ENCODE data around the gene RIOX2.
A peak's percentile ranks its signal among the peaks of the same experiment; 100 is the strongest.

The RIOX2 gene

GRCh38 chr3:97990624-97991292 lies 18.5 kb upstream of the RIOX2 start:
- DNase-seq (ENCODE audit: low read depth) = no peak

- no peak for DNase-seq (ENCODE audit: low read depth)
These were observed 16.7 kb upstream of the RIOX2 start for GRCh38 chr3:97988784-97989568.

GRCh38 chr3:97987306-97987705 lies 15.1 kb upstream of the RIOX2 start:
- DNase-seq (ENCODE audit: low read depth) = no peak

GRCh38 chr3:97983933-97984491 lies 11.8 kb upstream of the RIOX2 start:
- no peak for DNase-seq (ENCODE audit: low read depth)

- no peak for DNase-seq (ENCODE audit: low read depth)
These were observed 9.7 kb upstream of the RIOX2 start for GRCh38 chr3:97981886-97982285.

GRCh38 chr3:97979610-97980009 lies 7.4 kb upstream of the RIOX2 start:
- DNase-seq (ENCODE audit: low read depth) = no peak

GRCh38 chr3:97975466-97975865 lies 3.2 kb upstream of the RIOX2 start:
- no peak for DNase-seq (ENCODE audit: low read depth)

- DNase-seq (ENCODE audit: low read depth) = no peak
These were observed 2.8 kb upstream of the RIOX2 start for GRCh38 chr3:97974996-97975395.

GRCh38 chr3:97972976-97973375 lies 745 bp upstream of the RIOX2 start:
- no peak for DNase-seq (ENCODE audit: low read depth)

- DNase-seq (ENCODE audit: low read depth) = no peak
These were observed 1.1 kb downstream of the RIOX2 start for GRCh38 chr3:97970956-97971620.

- peak; percentile 17 for DNase-seq (ENCODE audit: low read depth)
These were observed 2.1 kb downstream of the RIOX2 start for GRCh38 chr3:97970156-97970555.

- DNase-seq (ENCODE audit: low read depth) = no peak
These were observed 2.7 kb downstream of the RIOX2 start for GRCh38 chr3:97969541-97969940.

- no peak for DNase-seq (ENCODE audit: low read depth)
These were observed 3.9 kb downstream of the RIOX2 start for GRCh38 chr3:97968376-97968775.

GRCh38 chr3:97967966-97968365 lies 4.3 kb downstream of the RIOX2 start:
- DNase-seq (ENCODE audit: low read depth) = no peak

GRCh38 chr3:97960993-97961766 lies 11.1 kb downstream of the RIOX2 start:
- no peak for DNase-seq (ENCODE audit: low read depth)

- no peak for DNase-seq (ENCODE audit: low read depth)
These were observed 11.7 kb downstream of the RIOX2 start for GRCh38 chr3:97960551-97960950.

GRCh38 chr3:97959872-97960271 lies 12.4 kb downstream of the RIOX2 start:
- no peak for DNase-seq (ENCODE audit: low read depth)

- DNase-seq (ENCODE audit: low read depth) = no peak
These were observed 13.4 kb downstream of the RIOX2 start for GRCh38 chr3:97958796-97959195.

- no peak for DNase-seq (ENCODE audit: low read depth)
These were observed 13.8 kb downstream of the RIOX2 start for GRCh38 chr3:97958396-97958795.

- no peak for DNase-seq (ENCODE audit: low read depth)
These were observed 14.5 kb downstream of the RIOX2 start for GRCh38 chr3:97957617-97958311.

GRCh38 chr3:97956051-97956450 lies 16.2 kb downstream of the RIOX2 start:
- DNase-seq (ENCODE audit: low read depth) = no peak
